A673 (cell line): ENCODE data around the gene UCN. TPM values are rescaled to one million over a fixed set of nuclear protein-coding genes. Genes with fewer than 3 reads are reported as not detected.
A peak's percentile ranks its signal among the peaks of the same experiment; 100 is the strongest.

ENCODE experiments used
- BruUV-seq: library from RNA; stranded (reverse); fragments of 400-500 nt; replicated peaks from 2 replicates; lab custom pipeline; 2021; lab: Mats Ljungman, UMichigan
- CTCF ChIA-PET: fragments of 300-600 bp; sonication (Branson Sonifier 250); formaldehyde crosslinking; loops from one replicate; lab custom pipeline; 2022; ENCODE audit warnings: antibody characterized with exemption; lab: Charles Lee
- POLR2A ChIA-PET: fragments of 300-600 bp; sonication (Branson Sonifier 250); formaldehyde crosslinking; loops from one replicate; lab custom pipeline; 2022; ENCODE audit warnings: antibody characterized with exemption; ENCODE audit not compliant: low non-redundant PET; lab: Charles Lee
- DNase-seq: peaks from one replicate; pipeline ENCODE4 v3.0.0-alpha.2; 2015; ENCODE audit warnings: low spot score
- H3K27ac ChIP-seq: fragments of 200-600 bp; sonication (generic); 2 replicates; pipeline ENCODE4 v1.5.1; 2016; ENCODE audit warnings: mixed run types, low read depth, mild to moderate bottlenecking, mixed read lengths, antibody characterized with exemption, low read length; ENCODE audit not compliant: poor library complexity, severe bottlenecking
- H3K27me3 ChIP-seq: fragments of 200-600 bp; sonication (generic); replicated peaks from 2 replicates; pipeline ENCODE4 v1.6.1; 2017; ENCODE audit warnings: mixed run types, low read depth, mild to moderate bottlenecking, mixed read lengths, antibody characterized with exemption, low read length; ENCODE audit not compliant: insufficient read depth, poor library complexity
- H3K36me3 ChIP-seq: fragments of 200-600 bp; sonication (generic); 2 replicates; pipeline ENCODE4 v1.6.1; 2016; ENCODE audit warnings: mixed run types, mild to moderate bottlenecking, mixed read lengths, antibody characterized with exemption, low read length; ENCODE audit not compliant: insufficient read depth, poor library complexity, severe bottlenecking
- H3K4me1 ChIP-seq: fragments of 200-600 bp; sonication (generic); 2 replicates; pipeline ENCODE4 v1.6.1; 2017; ENCODE audit warnings: mixed run types, mild to moderate bottlenecking, mixed read lengths, antibody characterized with exemption, low read length; ENCODE audit not compliant: insufficient read depth, poor library complexity, severe bottlenecking
- H3K4me3 ChIP-seq: fragments of 200-600 bp; sonication (generic); 2 replicates; pipeline ENCODE4 v1.5.1; 2016; ENCODE audit warnings: low read depth, mixed run types, mild to moderate bottlenecking, mixed read lengths, low read length; ENCODE audit not compliant: poor library complexity, severe bottlenecking
- H3K9me3 ChIP-seq: fragments of 200-600 bp; sonication (generic); 2 replicates; pipeline ENCODE4 v1.6.1; 2016; ENCODE audit warnings: mixed run types, low read depth, mild to moderate bottlenecking, mixed read lengths, antibody characterized with exemption, low read length; ENCODE audit not compliant: poor library complexity, severe bottlenecking
- CTCF ChIP-seq: fragments of 300-800, 200-600 bp; sonication (generic); conservative IDR thresholded peaks from 2 replicates; pipeline ENCODE4 v1.5.1; 2017; ENCODE audit warnings: low read depth, mild to moderate bottlenecking, antibody characterized with exemption, low read length, moderate library complexity, mixed read lengths
- EZH2 ChIP-seq: fragments of 200-600 bp; sonication (generic); IDR thresholded peaks from 2 replicates; pipeline ENCODE4 v1.6.1; 2017; ENCODE audit warnings: borderline replicate concordance, low read depth, mild to moderate bottlenecking, mixed read lengths, antibody characterized with exemption, low read length; ENCODE audit not compliant: poor library complexity, severe bottlenecking
- intact Hi-C: fragments of 100-400 bp; cut with micrococcal nuclease; formaldehyde crosslinking; loops from one replicate; pipeline ENCODE4 v1.10.0; 2022; ENCODE audit not compliant: unreplicated experiment
- total RNA-seq: library from RNA; stranded (reverse); gene quantifications from 2 replicates; pipeline ENCODE4 v1.2.3, GENCODE V29; 2021

UCN gene
- total RNA-seq, 1 experiment from 2014 or later: 0.64 TPM

GRCh38 chr2:27309651-27310050 is 1.4 kb upstream of the UCN start:
- H3K4me1 ChIP-seq: peaks cover 15% of the 10 kb centered on the region
- no peaks in the 10 kb centered on the region for H3K36me3 ChIP-seq
- no peaks in the 10 kb centered on the region for H3K9me3 ChIP-seq
- POLR2A ChIA-PET: no interaction called here
- TSS peak; percentile 59 for BruUV-seq
- no peak for DNase-seq
- H3K27ac ChIP-seq: no peak overlapping the region
- H3K4me3 ChIP-seq: no peak overlapping the region
- intact Hi-C loops: no loop called here
- peaks cover 23% of the 10 kb centered on the region for H3K27me3 ChIP-seq
- TF ChIP-seq EZH2 (no peak), CTCF (no peak)
- CTCF ChIA-PET: interaction anchor here (0.7 kb wide), 1 partner anchor 45 kb away, joined by 3 read pairs; no protein-coding TSS in a partner anchor

GRCh38 chr2:27307545-27308358 is 493 bp downstream of the UCN start:
- no peak overlapping the region for H3K27ac ChIP-seq
- H3K4me3 ChIP-seq: peak overlapping the region; percentile 34
- H3K9me3 ChIP-seq: no peaks in the 10 kb centered on the region
- TF ChIP-seq EZH2: peak; percentile 63
- no peak for TF ChIP-seq CTCF
- DNase-seq: peak; percentile 37
- CTCF ChIA-PET: no interaction called here
- H3K27me3 ChIP-seq: peaks cover 23% of the 10 kb centered on the region
- peaks cover 15% of the 10 kb centered on the region for H3K4me1 ChIP-seq
- POLR2A ChIA-PET: no interaction called here
- no TSS peak for BruUV-seq
- H3K36me3 ChIP-seq: no peaks in the 10 kb centered on the region
- intact Hi-C loops: no loop called here

GRCh38 chr2:27307287-27307544 is 1.0 kb downstream of the UCN start:
- intact Hi-C loops: no loop called here
- no peak overlapping the region for H3K27ac ChIP-seq
- DNase-seq: no peak
- peaks cover 15% of the 10 kb centered on the region for H3K4me1 ChIP-seq
- H3K36me3 ChIP-seq: no peaks in the 10 kb centered on the region
- no peak for TF ChIP-seq CTCF
- no peak for TF ChIP-seq EZH2
- ChIA-PET CTCF (no interaction called here), POLR2A (no interaction called here)
- H3K4me3 ChIP-seq: peak overlapping the region; percentile 34
- no peaks in the 10 kb centered on the region for H3K9me3 ChIP-seq
- peaks cover 23% of the 10 kb centered on the region for H3K27me3 ChIP-seq
- no TSS peak for BruUV-seq
